GM12891 (cell line): ENCODE results near the gene TK1.
A peak's percentile ranks its signal among the peaks of the same experiment; 100 is the strongest.

ENCODE experiments used
- PAX5 ChIP-seq: IDR thresholded peaks from 2 replicates; pipeline ENCODE4 v1.6.1; 2011; ENCODE audit warnings: low read length, moderate library complexity, mild to moderate bottlenecking; ENCODE audit not compliant: insufficient read depth, severe bottlenecking
- POLR2A ChIP-seq: IDR thresholded peaks from 2 replicates; pipeline ENCODE4 v1.6.1; 2011; ENCODE audit warnings: low read depth, low read length, control low read depth
- POLR2AphosphoS5 ChIP-seq: IDR thresholded peaks from 2 replicates; pipeline ENCODE4 v1.6.1; 2011; ENCODE audit warnings: low read depth, low read length, control low read depth
- POU2F2 ChIP-seq: IDR thresholded peaks from 2 replicates; pipeline ENCODE4 v1.6.1; 2011; ENCODE audit warnings: low read depth, mild to moderate bottlenecking, control low read depth, low read length, moderate library complexity
- SPI1 ChIP-seq: IDR thresholded peaks from 2 replicates; pipeline ENCODE4 v1.6.1; 2011; ENCODE audit warnings: low read depth, low read length, control low read depth
- TAF1 ChIP-seq: IDR thresholded peaks from 2 replicates; pipeline ENCODE4 v1.6.1; 2011; ENCODE audit warnings: low read depth, low read length, control low read depth

- TF ChIP-seq POLR2A, result peak; percentile 83
- TF ChIP-seq POLR2AphosphoS5, result peak; percentile 71
- no peak for TF ChIP-seq SPI1
- no peak for TF ChIP-seq TAF1
- peak; percentile 12 for TF ChIP-seq PAX5
- TF ChIP-seq POU2F2, result peak; percentile 14
These were observed 10.3 kb downstream of the TK1 start for GRCh38 chr17:78176548-78177025.
